Calu3 (cell line): ENCODE data around the gene DDX20. TPM values are rescaled to one million over a fixed set of nuclear protein-coding genes. Genes with fewer than 3 reads are reported as not detected.

Experiments used
- BruUV-seq: library from RNA; stranded (reverse); fragments of 400-500 nt; replicated peaks from 2 replicates; lab custom pipeline; 2021; lab: Mats Ljungman, UMichigan
- CTCF ChIA-PET: fragments of 300-600 bp; sonication (Branson Sonifier 250); formaldehyde crosslinking; loops from one replicate; lab custom pipeline; 2022; ENCODE audit warnings: antibody characterized with exemption; lab: Charles Lee
- DNase-seq: peaks from one replicate; pipeline ENCODE4 v3.0.0; 2022
- H3K27ac Mint-ChIP-seq: one replicate; pipeline ENCODE4 v1.8.0; 2022; ENCODE audit warnings: mixed read lengths; ENCODE audit not compliant: unreplicated experiment
- H3K27me3 Mint-ChIP-seq: one replicate; pipeline ENCODE4 v1.8.0; 2022; ENCODE audit warnings: mixed read lengths; ENCODE audit not compliant: unreplicated experiment
- H3K36me3 Mint-ChIP-seq: one replicate; pipeline ENCODE4 v1.8.0; 2022; ENCODE audit warnings: mild to moderate bottlenecking, moderate library complexity, mixed read lengths; ENCODE audit not compliant: insufficient read depth, unreplicated experiment
- H3K4me1 Mint-ChIP-seq: one replicate; pipeline ENCODE4 v1.8.0; 2022; ENCODE audit warnings: mild to moderate bottlenecking, low read depth, mixed read lengths; ENCODE audit not compliant: unreplicated experiment
- H3K4me3 Mint-ChIP-seq: one replicate; pipeline ENCODE4 v1.8.0; 2022; ENCODE audit warnings: mild to moderate bottlenecking, low read depth, moderate library complexity, mixed read lengths; ENCODE audit not compliant: unreplicated experiment
- H3K9me3 Mint-ChIP-seq: one replicate; pipeline ENCODE4 v1.8.0; 2022; ENCODE audit warnings: low read depth, mixed read lengths; ENCODE audit not compliant: unreplicated experiment
- intact Hi-C: fragments of 100-400 bp; cut with micrococcal nuclease; formaldehyde crosslinking; loops from one replicate; pipeline ENCODE4 v1.10.0; 2022; ENCODE audit not compliant: unreplicated experiment
- total RNA-seq: library from RNA; stranded (reverse); gene quantifications from 2 replicates; pipeline ENCODE4 v1.2.3, GENCODE V29; 2022
- TF ChIP-seq, protein P1 (sequence below): fragments of 200-600 bp; IDR thresholded peaks from one replicate; pipeline ENCODE4 v1.8.0; 2022; ENCODE audit warnings: antibody characterized with exemption; ENCODE audit not compliant: unreplicated experiment

Gene DDX20
- total RNA-seq, 1 experiment from 2014 or later = 8.9 TPM

GRCh38 chr1:111730706-111731105 is 25.0 kb upstream of the DDX20 start:
- no peak for DNase-seq
- no TSS peak for BruUV-seq
- no peaks in the 10 kb centered on the region for H3K4me1 Mint-ChIP-seq
- intact Hi-C loops = no loop called here
- CTCF ChIA-PET = no interaction called here
- H3K9me3 Mint-ChIP-seq = no peaks in the 10 kb centered on the region
- H3K36me3 Mint-ChIP-seq = no peaks in the 10 kb centered on the region
- H3K27ac Mint-ChIP-seq = no peak overlapping the region
- no peak overlapping the region for H3K4me3 Mint-ChIP-seq
- TF ChIP-seq, protein P1, sequence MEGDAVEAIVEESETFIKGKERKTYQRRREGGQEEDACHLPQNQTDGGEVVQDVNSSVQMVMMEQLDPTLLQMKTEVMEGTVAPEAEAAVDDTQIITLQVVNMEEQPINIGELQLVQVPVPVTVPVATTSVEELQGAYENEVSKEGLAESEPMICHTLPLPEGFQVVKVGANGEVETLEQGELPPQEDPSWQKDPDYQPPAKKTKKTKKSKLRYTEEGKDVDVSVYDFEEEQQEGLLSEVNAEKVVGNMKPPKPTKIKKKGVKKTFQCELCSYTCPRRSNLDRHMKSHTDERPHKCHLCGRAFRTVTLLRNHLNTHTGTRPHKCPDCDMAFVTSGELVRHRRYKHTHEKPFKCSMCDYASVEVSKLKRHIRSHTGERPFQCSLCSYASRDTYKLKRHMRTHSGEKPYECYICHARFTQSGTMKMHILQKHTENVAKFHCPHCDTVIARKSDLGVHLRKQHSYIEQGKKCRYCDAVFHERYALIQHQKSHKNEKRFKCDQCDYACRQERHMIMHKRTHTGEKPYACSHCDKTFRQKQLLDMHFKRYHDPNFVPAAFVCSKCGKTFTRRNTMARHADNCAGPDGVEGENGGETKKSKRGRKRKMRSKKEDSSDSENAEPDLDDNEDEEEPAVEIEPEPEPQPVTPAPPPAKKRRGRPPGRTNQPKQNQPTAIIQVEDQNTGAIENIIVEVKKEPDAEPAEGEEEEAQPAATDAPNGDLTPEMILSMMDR = no peak
- peaks cover 17% of the 10 kb centered on the region for H3K27me3 Mint-ChIP-seq

DNA sequence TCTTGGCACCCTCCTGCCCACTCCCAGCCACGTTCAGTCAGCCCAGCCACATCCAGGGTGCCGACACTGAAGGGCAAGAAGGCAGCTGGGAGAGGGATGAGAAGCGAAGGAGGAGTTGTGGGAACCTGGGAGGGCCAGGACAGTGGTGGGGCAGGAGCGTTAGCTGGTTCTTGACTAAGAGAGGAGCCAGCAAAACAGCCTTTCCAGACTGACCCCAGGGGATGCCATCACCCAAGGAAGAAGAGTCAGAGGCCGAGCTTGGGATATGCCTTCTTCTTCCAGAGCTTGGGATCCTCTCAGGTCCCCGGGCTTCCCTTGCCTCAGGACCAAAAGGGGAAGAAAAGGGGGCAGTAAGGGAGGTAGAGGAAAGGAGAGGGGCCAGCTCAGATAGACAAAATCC is 23.7 kb upstream of the DDX20 start:
- H3K4me1 Mint-ChIP-seq = no peaks in the 10 kb centered on the region
- TF ChIP-seq, protein P1 = no peak
- CTCF ChIA-PET = interaction anchor here (1.3 kb wide), 1 partner anchor 17 kb away, joined by 3 read pairs; no protein-coding TSS in a partner anchor
- H3K36me3 Mint-ChIP-seq = no peaks in the 10 kb centered on the region
- no peak overlapping the region for H3K4me3 Mint-ChIP-seq
- BruUV-seq = no TSS peak
- H3K9me3 Mint-ChIP-seq = no peaks in the 10 kb centered on the region
- H3K27ac Mint-ChIP-seq = no peak overlapping the region
- DNase-seq = no peak
- H3K27me3 Mint-ChIP-seq = peaks cover 17% of the 10 kb centered on the region
- intact Hi-C loops = no loop called here

DNA sequence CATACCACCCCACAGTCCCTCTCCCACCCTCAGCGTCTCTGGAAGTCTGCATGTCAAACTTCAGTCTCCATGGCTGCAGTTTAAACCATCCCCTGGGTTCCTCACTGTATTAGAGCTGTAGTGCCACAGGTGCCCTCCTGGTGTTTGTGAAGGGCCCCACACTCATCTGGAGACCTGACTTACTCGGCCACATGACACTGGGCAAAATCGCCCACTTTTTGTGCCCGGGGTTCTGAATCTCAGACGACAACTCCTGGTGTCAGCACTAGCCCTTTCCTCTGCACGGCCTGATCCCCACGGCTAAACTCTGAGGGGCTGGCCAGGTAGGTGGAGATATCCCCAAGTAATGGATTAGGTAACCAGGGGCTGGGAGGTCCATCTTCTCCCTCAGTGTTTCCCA is 23.0 kb upstream of the DDX20 start:
- intact Hi-C loops = no loop called here
- H3K9me3 Mint-ChIP-seq = no peaks in the 10 kb centered on the region

GRCh38 chr1:111733183-111733991 is 22.3 kb upstream of the DDX20 start:
- BruUV-seq = no TSS peak
- TF ChIP-seq, protein P1 = no peak
- CTCF ChIA-PET = no interaction called here
- no peak overlapping the region for H3K4me3 Mint-ChIP-seq
- H3K27ac Mint-ChIP-seq = no peak overlapping the region
- peaks cover 30% of the 10 kb centered on the region for H3K27me3 Mint-ChIP-seq
- H3K4me1 Mint-ChIP-seq = peaks cover 9% of the 10 kb centered on the region
- no peaks in the 10 kb centered on the region for H3K9me3 Mint-ChIP-seq
- intact Hi-C loops = no loop called here
- peaks cover 11% of the 10 kb centered on the region for H3K36me3 Mint-ChIP-seq
- no peak for DNase-seq

More for the DNA sequence above, 23.0 kb upstream of the DDX20 start:
- TF ChIP-seq, protein P1 = no peak
- Mint-ChIP-seq H3K4me3 (no peak overlapping the region), H3K27ac (no peak overlapping the region), H3K4me1 (peaks cover 3% of the 10 kb centered on the region), H3K36me3 (peaks cover 4% of the 10 kb centered on the region), H3K27me3 (peaks cover 23% of the 10 kb centered on the region)
- no peak for DNase-seq
- no TSS peak for BruUV-seq
- CTCF ChIA-PET = no interaction called here
